Ishikawa (cell line): ENCODE results near the gene GAB2.

Experiments
- CEBPB ChIP-seq: IDR thresholded peaks from 2 replicates; pipeline ENCODE4 v1.6.1; 2012
- CREB1 ChIP-seq: IDR thresholded peaks from 2 replicates; pipeline ENCODE4 v1.6.1; 2012; ENCODE audit warnings: low read depth
- EGR1 ChIP-seq: IDR thresholded peaks from 2 replicates; pipeline ENCODE4 v1.6.1; 2012
- EP300 ChIP-seq: IDR thresholded peaks from 2 replicates; pipeline ENCODE4 v1.6.1; 2012; ENCODE audit warnings: borderline replicate concordance
- FOXM1 ChIP-seq: IDR thresholded peaks from 2 replicates; pipeline ENCODE4 v1.6.1; 2012; ENCODE audit warnings: low read depth, borderline replicate concordance
- MAX ChIP-seq: IDR thresholded peaks from 2 replicates; pipeline ENCODE4 v1.6.1; 2012
- NFIC ChIP-seq: IDR thresholded peaks from 2 replicates; pipeline ENCODE4 v1.6.1; 2012
- RAD21 ChIP-seq: IDR thresholded peaks from 2 replicates; pipeline ENCODE4 v1.6.1; 2012; ENCODE audit warnings: low read depth
- REST ChIP-seq: IDR thresholded peaks from 2 replicates; pipeline ENCODE4 v1.6.1; 2012; ENCODE audit warnings: low read depth, mild to moderate bottlenecking
- TAF1 ChIP-seq: IDR thresholded peaks from 2 replicates; pipeline ENCODE4 v1.6.1; 2012; ENCODE audit warnings: low read depth, mild to moderate bottlenecking
- TCF12 ChIP-seq: IDR thresholded peaks from 2 replicates; pipeline ENCODE4 v1.6.1; 2012; ENCODE audit warnings: low read depth
- TEAD4 ChIP-seq: IDR thresholded peaks from 2 replicates; pipeline ENCODE4 v1.6.1; 2012
- USF1 ChIP-seq: IDR thresholded peaks from 2 replicates; pipeline ENCODE4 v1.6.1; 2012
- YY1 ChIP-seq: IDR thresholded peaks from 2 replicates; pipeline ENCODE4 v1.6.1; 2012; ENCODE audit warnings: low read depth
- ZBTB7A ChIP-seq: IDR thresholded peaks from 2 replicates; pipeline ENCODE4 v1.6.1; 2012; ENCODE audit warnings: low read depth

The GAB2 gene

GRCh38 chr11:78314762-78315161 is 102.9 kb downstream of the GAB2 start:
- TF ChIP-seq ZBTB7A (no peak), REST (no peak), MAX (no peak), FOXM1 (no peak), TAF1 (no peak), CEBPB (no peak), YY1 (no peak), EGR1 (no peak), EP300 (no peak), RAD21 (no peak), TEAD4 (no peak)

- no peak for TF ChIP-seq ZBTB7A
- no peak for TF ChIP-seq RAD21
- TF ChIP-seq TCF12: no peak
- no peak for TF ChIP-seq EP300
- no peak for TF ChIP-seq CEBPB
- no peak for TF ChIP-seq REST
- no peak for TF ChIP-seq FOXM1
- TF ChIP-seq EGR1: no peak
Observed at GRCh38 chr11:78313898-78314297, 103.7 kb downstream of the GAB2 start.

- TF ChIP-seq REST: no peak
- no peak for TF ChIP-seq CEBPB
- TF ChIP-seq RAD21: no peak
- no peak for TF ChIP-seq NFIC
- no peak for TF ChIP-seq EP300
- TF ChIP-seq USF1: no peak
- no peak for TF ChIP-seq EGR1
- TF ChIP-seq TCF12: no peak
- TF ChIP-seq ZBTB7A: no peak
- TF ChIP-seq YY1: no peak
- TF ChIP-seq TAF1: no peak
- TF ChIP-seq TEAD4: no peak
- TF ChIP-seq MAX: no peak
Observed at GRCh38 chr11:78313181-78313795, 104.3 kb downstream of the GAB2 start.

GRCh38 chr11:78312712-78313111 is 104.9 kb downstream of the GAB2 start:
- TF ChIP-seq EGR1: no peak
- no peak for TF ChIP-seq CREB1
- TF ChIP-seq FOXM1: no peak

GRCh38 chr11:78311702-78312371 is 105.8 kb downstream of the GAB2 start:
- no peak for TF ChIP-seq EP300
- no peak for TF ChIP-seq ZBTB7A
- no peak for TF ChIP-seq TCF12
- no peak for TF ChIP-seq REST
- no peak for TF ChIP-seq FOXM1
- TF ChIP-seq TEAD4: no peak
- TF ChIP-seq RAD21: no peak
- TF ChIP-seq CREB1: no peak
